ENCODE measurements around the gene LILRB1. TPM values are rescaled to one million over a fixed set of nuclear protein-coding genes. Genes with fewer than 3 reads are reported as not detected.

The LILRB1 gene
- total and polyA plus RNA-seq, 2 donors from 2014 or later, result 0.41 to 10.9 TPM

- intact Hi-C loops (cut with DNase I), result no loop called here
- H3K9me3 ChIP-seq (ENCODE audit: control insufficient read depth in 2 of 3, insufficient read depth in 1 of 3, low read length in 3 of 3), result peaks cover 0 to 16% (median 3%) of the 10 kb centered on the region in 3 donors
- TF ChIP-seq CTCF (IDR thresholded peaks at IDR 0.05; ENCODE audit: borderline replicate concordance, extremely low read depth, insufficient read depth), result no peak
- no peak overlapping the region for H3K9ac ChIP-seq (ENCODE audit: low read length in 3 of 3)
- FAIRE-seq (no peak), DNase-seq (no peak)
- H3K4me1 ChIP-seq (ENCODE audit: control insufficient read depth in 2 of 3, insufficient read depth in 2 of 3, low read depth in 1 of 3, low read length in 3 of 3), result no peaks in the 10 kb centered on the region
- no peaks in the 10 kb centered on the region for H3K27me3 ChIP-seq (ENCODE audit: control insufficient read depth, insufficient read depth, low read length)
- H3K36me3 ChIP-seq (ENCODE audit: control insufficient read depth in 2 of 3, insufficient read depth in 3 of 3, low read length in 3 of 3), result no peaks in the 10 kb centered on the region
- H3K27ac ChIP-seq (ENCODE audit: low read depth in 2 of 2, low read length in 2 of 2), result no peak overlapping the region
- no peak overlapping the region for H3K4me3 ChIP-seq (ENCODE audit: low read length in 3 of 3)
These were observed 21.5 kb upstream of the LILRB1 start for GRCh38 chr19:54608792-54609191.

- no peaks in the 10 kb centered on the region for H3K27me3 ChIP-seq (ENCODE audit: control insufficient read depth, insufficient read depth, low read length)
- no peak overlapping the region for H3K27ac ChIP-seq (ENCODE audit: low read depth in 2 of 2, low read length in 2 of 2)
- no peak overlapping the region for H3K4me3 ChIP-seq (ENCODE audit: low read length in 3 of 3)
- no peak for FAIRE-seq
- H3K9me3 ChIP-seq (ENCODE audit: control insufficient read depth in 2 of 3, insufficient read depth in 1 of 3, low read length in 3 of 3), result peaks cover 0 to 18% (median 3%) of the 10 kb centered on the region in 3 donors
- no peak overlapping the region for H3K9ac ChIP-seq (ENCODE audit: low read length in 3 of 3)
- H3K36me3 ChIP-seq (ENCODE audit: control insufficient read depth in 2 of 3, insufficient read depth in 3 of 3, low read length in 3 of 3), result no peaks in the 10 kb centered on the region
- TF ChIP-seq CTCF (IDR thresholded peaks at IDR 0.05; ENCODE audit: borderline replicate concordance, extremely low read depth, insufficient read depth), result no peak
- peak in 1 of 5 donors; percentile 52 for DNase-seq
- H3K4me1 ChIP-seq (ENCODE audit: control insufficient read depth in 2 of 3, insufficient read depth in 2 of 3, low read depth in 1 of 3, low read length in 3 of 3), result no peaks in the 10 kb centered on the region
- intact Hi-C loops (cut with DNase I), result no loop called here
These were observed 20.9 kb upstream of the LILRB1 start for GRCh38 chr19:54609356-54609791.

GRCh38 chr19:54612428-54612827 is 17.9 kb upstream of the LILRB1 start:
- H3K9me3 ChIP-seq (ENCODE audit: control insufficient read depth in 2 of 3, insufficient read depth in 1 of 3, low read length in 3 of 3), result peaks cover 0 to 14% (median 5%) of the 10 kb centered on the region in 3 donors
- H3K4me1 ChIP-seq (ENCODE audit: control insufficient read depth in 2 of 3, insufficient read depth in 2 of 3, low read depth in 1 of 3, low read length in 3 of 3), result no peaks in the 10 kb centered on the region
- no peak overlapping the region for H3K4me3 ChIP-seq (ENCODE audit: low read length in 3 of 3)
- H3K36me3 ChIP-seq (ENCODE audit: control insufficient read depth in 2 of 3, insufficient read depth in 3 of 3, low read length in 3 of 3), result no peaks in the 10 kb centered on the region
- H3K27ac ChIP-seq (ENCODE audit: low read depth in 2 of 2, low read length in 2 of 2), result no peak overlapping the region
- DNase-seq (no peak), FAIRE-seq (no peak)
- TF ChIP-seq CTCF (IDR thresholded peaks at IDR 0.05; ENCODE audit: borderline replicate concordance, extremely low read depth, insufficient read depth), result no peak
- no peak overlapping the region for H3K9ac ChIP-seq (ENCODE audit: low read length in 3 of 3)
- no peaks in the 10 kb centered on the region for H3K27me3 ChIP-seq (ENCODE audit: control insufficient read depth, insufficient read depth, low read length)
- intact Hi-C loops (cut with DNase I), result no loop called here

- H3K27me3 ChIP-seq (ENCODE audit: control insufficient read depth, insufficient read depth, low read length), result no peaks in the 10 kb centered on the region
- H3K36me3 ChIP-seq (ENCODE audit: control insufficient read depth in 2 of 3, insufficient read depth in 3 of 3, low read length in 3 of 3), result no peaks in the 10 kb centered on the region
- no peak for TF ChIP-seq CTCF (IDR thresholded peaks at IDR 0.05; ENCODE audit: borderline replicate concordance, extremely low read depth, insufficient read depth)
- intact Hi-C loops (cut with DNase I), result no loop called here
- H3K4me3 ChIP-seq (ENCODE audit: low read length in 3 of 3), result no peak overlapping the region
- no peaks in the 10 kb centered on the region for H3K4me1 ChIP-seq (ENCODE audit: control insufficient read depth in 2 of 3, insufficient read depth in 2 of 3, low read depth in 1 of 3, low read length in 3 of 3)
- peaks cover 0 to 14% (median 5%) of the 10 kb centered on the region in 3 donors for H3K9me3 ChIP-seq (ENCODE audit: control insufficient read depth in 2 of 3, insufficient read depth in 1 of 3, low read length in 3 of 3)
- H3K9ac ChIP-seq (ENCODE audit: low read length in 3 of 3), result no peak overlapping the region
- FAIRE-seq (no peak), DNase-seq (no peak)
- no peak overlapping the region for H3K27ac ChIP-seq (ENCODE audit: low read depth in 2 of 2, low read length in 2 of 2)
These were observed 15.6 kb upstream of the LILRB1 start for GRCh38 chr19:54614726-54615125.
